CD4-positive, alpha-beta T cell treated with Interleukin-6 for 4 hours (primary cell): ENCODE measurements around the gene PDHX.
"Not testable (repeated sequence)": the region's sequence is repeated elsewhere in the genome, so short reads cannot be mapped to it uniquely, and the experiment has no call there.

Experiments
- DNase-seq: peaks from one replicate; pipeline ENCODE4 v3.0.0-alpha.2; 2020; ENCODE audit warnings: mixed read lengths

The PDHX gene

GRCh38 chr11:35028007-35028406 is 111.6 kb downstream of the PDHX start:
- not testable (repeated sequence) for DNase-seq

GRCh38 chr11:35029979-35030682 is 113.7 kb downstream of the PDHX start:
- peak; percentile 59 for DNase-seq

GRCh38 chr11:35030716-35031213 is 114.3 kb downstream of the PDHX start:
- peak; percentile 59 for DNase-seq

GRCh38 chr11:35031346-35031745 is 114.9 kb downstream of the PDHX start:
- DNase-seq, result no peak

- no peak for DNase-seq
Measured at GRCh38 chr11:35031867-35032266, 115.4 kb downstream of the PDHX start.

GRCh38 chr11:35033011-35033410 is 116.6 kb downstream of the PDHX start:
- DNase-seq, result no peak

- DNase-seq, result no peak
Measured at GRCh38 chr11:35034401-35034800, 118.0 kb downstream of the PDHX start.

GRCh38 chr11:35035894-35036408 is 119.5 kb downstream of the PDHX start:
- no peak for DNase-seq

- no peak for DNase-seq
Measured at GRCh38 chr11:35036639-35037038, 120.2 kb downstream of the PDHX start.

- no peak for DNase-seq
Measured at GRCh38 chr11:35038211-35038928, 122.0 kb downstream of the PDHX start.

GRCh38 chr11:35039076-35039475 is 122.7 kb downstream of the PDHX start:
- DNase-seq, result no peak

GRCh38 chr11:35040221-35040942 is 124.0 kb downstream of the PDHX start:
- DNase-seq, result peak; percentile 74

- no peak for DNase-seq
Measured at GRCh38 chr11:35041070-35041554, 124.7 kb downstream of the PDHX start.

- DNase-seq, result no peak
Measured at GRCh38 chr11:35042224-35042623, 125.8 kb downstream of the PDHX start.

- DNase-seq, result no peak
Measured at GRCh38 chr11:35042913-35043312, 126.5 kb downstream of the PDHX start.

GRCh38 chr11:35043936-35044335 is 127.5 kb downstream of the PDHX start:
- no peak for DNase-seq

GRCh38 chr11:35045236-35045820 is 128.9 kb downstream of the PDHX start:
- DNase-seq, result peak; percentile 81
